ENCODE results near the gene TMEM201.
A peak's percentile ranks its signal among the peaks of the same experiment; 100 is the strongest.

TMEM201 gene

DNA sequence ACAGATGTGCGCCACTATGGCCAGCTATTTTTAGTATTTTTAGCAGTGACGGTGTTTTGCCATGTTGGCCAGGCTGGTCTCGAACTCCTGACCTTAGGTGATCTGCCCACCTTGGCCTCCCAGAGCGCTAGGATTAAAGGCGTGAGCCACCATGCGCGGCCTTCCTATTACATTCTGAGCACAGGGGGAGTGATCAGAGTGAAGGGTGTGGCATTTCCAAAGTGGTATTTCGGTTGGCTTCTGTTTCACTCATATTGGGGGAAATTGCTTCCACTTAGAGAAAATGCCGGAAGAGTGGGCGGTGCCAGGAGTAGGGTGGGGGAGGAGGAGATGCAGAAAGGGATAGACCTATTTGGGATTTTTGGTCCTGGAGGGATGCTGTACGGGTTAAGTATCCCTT is 67.1 kb downstream of the TMEM201 start:
- H3K79me2 ChIP-seq (ENCODE audit: insufficient read depth, low read length) = peaks cover 26% of the 10 kb centered on the region
- H3K36me3 ChIP-seq (ENCODE audit: low read length) = no peaks in the 10 kb centered on the region
- H3K9me2 ChIP-seq (replicated peaks; ENCODE audit: insufficient read depth, low read length) = no peaks in the 10 kb centered on the region
- no peak overlapping the region for H3K4me2 ChIP-seq (ENCODE audit: low read depth, low read length, poor library complexity, severe bottlenecking)
- H3K9ac ChIP-seq (ENCODE audit: low read length) = no peak overlapping the region
- no peaks in the 10 kb centered on the region for H3K27me3 ChIP-seq (ENCODE audit: low read length)
- H4K20me1 ChIP-seq (ENCODE audit: low read depth, low read length) = no peaks in the 10 kb centered on the region
- H2AFZ ChIP-seq (ENCODE audit: low read depth, low read length, severe bottlenecking) = no peak overlapping the region
- no peak for TF ChIP-seq CTCF (IDR thresholded peaks at IDR 0.05; ENCODE audit: insufficient read depth, low read length, poor library complexity, severe bottlenecking)
- TF ChIP-seq EZH2phosphoT487 (conservative IDR thresholded peaks at IDR 0.05; ENCODE audit: low read length) = no peak
- H3K27ac ChIP-seq (ENCODE audit: low read depth, low read length) = peak overlapping the region; percentile 90; the same call in 1 of the 2 replicates
- no peaks in the 10 kb centered on the region for H3K9me3 ChIP-seq (ENCODE audit: insufficient read depth, low read length)
- H3F3A ChIP-seq (ENCODE audit: insufficient read depth) = peaks cover 38% of the 10 kb centered on the region
- H3K4me3 ChIP-seq (ENCODE audit: insufficient read depth, low read length, poor library complexity, severe bottlenecking) = no peak overlapping the region

GRCh38 chr1:9657521-9658032 is 68.9 kb downstream of the TMEM201 start:
- peak overlapping the region; percentile 3 for H3K4me2 ChIP-seq (ENCODE audit: low read depth, low read length, poor library complexity, severe bottlenecking)
- H3K27me3 ChIP-seq (ENCODE audit: low read length) = no peaks in the 10 kb centered on the region
- H2AFZ ChIP-seq (ENCODE audit: low read depth, low read length, severe bottlenecking) = no peak overlapping the region
- H3K36me3 ChIP-seq (ENCODE audit: low read length) = no peaks in the 10 kb centered on the region
- TF ChIP-seq CTCF (IDR thresholded peaks at IDR 0.05; ENCODE audit: insufficient read depth, low read length, poor library complexity, severe bottlenecking) (no peak), EZH2phosphoT487 (conservative IDR thresholded peaks at IDR 0.05; ENCODE audit: low read length) (no peak)
- no peak overlapping the region for H3K4me3 ChIP-seq (ENCODE audit: insufficient read depth, low read length, poor library complexity, severe bottlenecking)
- no peaks in the 10 kb centered on the region for H4K20me1 ChIP-seq (ENCODE audit: low read depth, low read length)
- H3K79me2 ChIP-seq (ENCODE audit: insufficient read depth, low read length) = peaks cover 26% of the 10 kb centered on the region
- H3F3A ChIP-seq (ENCODE audit: insufficient read depth) = peaks cover 34% of the 10 kb centered on the region
- H3K9me3 ChIP-seq (ENCODE audit: insufficient read depth, low read length) = no peaks in the 10 kb centered on the region
- no peaks in the 10 kb centered on the region for H3K9me2 ChIP-seq (replicated peaks; ENCODE audit: insufficient read depth, low read length)
- H3K27ac ChIP-seq (ENCODE audit: low read depth, low read length) = no peak overlapping the region
- H3K9ac ChIP-seq (ENCODE audit: low read length) = no peak overlapping the region

- no peak overlapping the region for H3K9ac ChIP-seq (ENCODE audit: low read length)
- peak overlapping the region; percentile 3 for H3K4me2 ChIP-seq (ENCODE audit: low read depth, low read length, poor library complexity, severe bottlenecking)
- no peak overlapping the region for H2AFZ ChIP-seq (ENCODE audit: low read depth, low read length, severe bottlenecking)
- no peaks in the 10 kb centered on the region for H4K20me1 ChIP-seq (ENCODE audit: low read depth, low read length)
- no peaks in the 10 kb centered on the region for H3K27me3 ChIP-seq (ENCODE audit: low read length)
- no peak overlapping the region for H3K27ac ChIP-seq (ENCODE audit: low read depth, low read length)
- no peaks in the 10 kb centered on the region for H3K9me3 ChIP-seq (ENCODE audit: insufficient read depth, low read length)
- no peaks in the 10 kb centered on the region for H3K9me2 ChIP-seq (replicated peaks; ENCODE audit: insufficient read depth, low read length)
- peaks cover 28% of the 10 kb centered on the region for H3F3A ChIP-seq (ENCODE audit: insufficient read depth)
- TF ChIP-seq EZH2phosphoT487 (conservative IDR thresholded peaks at IDR 0.05; ENCODE audit: low read length) (no peak), CTCF (IDR thresholded peaks at IDR 0.05; ENCODE audit: insufficient read depth, low read length, poor library complexity, severe bottlenecking) (no peak)
- no peaks in the 10 kb centered on the region for H3K36me3 ChIP-seq (ENCODE audit: low read length)
- no peak overlapping the region for H3K4me3 ChIP-seq (ENCODE audit: insufficient read depth, low read length, poor library complexity, severe bottlenecking)
- H3K79me2 ChIP-seq (ENCODE audit: insufficient read depth, low read length) = peaks cover 30% of the 10 kb centered on the region
These were observed 69.5 kb downstream of the TMEM201 start for GRCh38 chr1:9658199-9658598.
